ENCODE results near the gene PITPNM3.

PITPNM3 gene

GRCh38 chr17:6549384-6550036, 6.8 kb downstream of the PITPNM3 start:
- POLR2A ChIA-PET: no interaction called here
- no peak overlapping the region for H3K4me3 ChIP-seq (ENCODE audit: low read depth, low read length)
- CTCF ChIA-PET: interaction anchor here (0.9 to 4.8 kb wide), 2 partner anchors 9 to 77 kb away, joined by 3 to 24 read pairs; no protein-coding TSS in a partner anchor
- TF ChIP-seq CTCF (IDR thresholded peaks at IDR 0.05; ENCODE audit: insufficient read depth, low read length, missing control alignments): no peak
- no peak for DNase-seq (ENCODE audit: low read depth, low spot score)

- no peak for DNase-seq (ENCODE audit: low read depth, low spot score)
- CTCF ChIA-PET: interaction anchor here (4.8 kb wide), 1 partner anchor 76 kb away, joined by 24 read pairs; no protein-coding TSS in a partner anchor
- TF ChIP-seq CTCF (IDR thresholded peaks at IDR 0.05; ENCODE audit: insufficient read depth, low read length, missing control alignments): no peak
- POLR2A ChIA-PET: no interaction called here
- no peak overlapping the region for H3K4me3 ChIP-seq (ENCODE audit: low read depth, low read length)
Observed at GRCh38 chr17:6548578-6549330, 7.6 kb downstream of the PITPNM3 start.

DNA sequence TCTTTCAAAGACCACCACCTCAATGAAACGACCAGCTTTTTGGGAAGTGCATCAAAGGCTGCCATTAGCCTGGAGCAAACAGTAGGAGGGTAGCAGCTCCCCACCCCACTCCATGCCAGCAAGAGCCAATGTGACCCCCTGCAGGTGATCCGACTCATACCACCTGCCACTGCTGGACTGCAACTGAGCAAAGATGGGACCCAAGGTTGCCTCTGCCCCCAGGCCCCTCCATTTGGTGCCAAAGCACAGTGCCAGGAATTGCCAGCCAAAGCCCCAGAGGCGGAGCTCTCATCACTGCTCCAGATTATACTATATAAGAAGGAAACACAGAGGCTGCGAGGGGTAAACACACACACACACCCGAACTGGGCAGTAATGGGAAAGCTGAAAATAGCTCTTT, 8.3 kb downstream of the PITPNM3 start:
- ChIA-PET CTCF (interaction anchor here (4.8 kb wide), 1 partner anchor 76 kb away, joined by 24 read pairs; no protein-coding TSS in a partner anchor), POLR2A (no interaction called here)

GRCh38 chr17:6547336-6547735, 9.0 kb downstream of the PITPNM3 start:
- CTCF ChIA-PET: interaction anchor here (4.8 kb wide), 1 partner anchor 75 kb away, joined by 24 read pairs; no protein-coding TSS in a partner anchor

More for the DNA sequence above, 8.3 kb downstream of the PITPNM3 start:
- no peak overlapping the region for H3K4me3 ChIP-seq (ENCODE audit: low read depth, low read length)
- no peak for TF ChIP-seq CTCF (IDR thresholded peaks at IDR 0.05; ENCODE audit: insufficient read depth, low read length, missing control alignments)
- DNase-seq (ENCODE audit: low read depth, low spot score): no peak

GRCh38 chr17:6546069-6546718, 10.2 kb downstream of the PITPNM3 start:
- ChIA-PET POLR2A (interaction anchor here (0.5 to 0.7 kb wide), 2 partner anchors 17 to 579 kb away, joined by 3 to 4 read pairs; no protein-coding TSS in a partner anchor), CTCF (interaction anchor here (4.8 kb wide), 1 partner anchor 74 kb away, joined by 24 read pairs; no protein-coding TSS in a partner anchor)
- H3K4me3 ChIP-seq (ENCODE audit: low read depth, low read length): no peak overlapping the region
- no peak for TF ChIP-seq CTCF (IDR thresholded peaks at IDR 0.05; ENCODE audit: insufficient read depth, low read length, missing control alignments)
- DNase-seq (ENCODE audit: low read depth, low spot score): no peak

More at GRCh38 chr17:6547336-6547735, 9.0 kb downstream of the PITPNM3 start:
- no peak overlapping the region for H3K4me3 ChIP-seq (ENCODE audit: low read depth, low read length)
- DNase-seq (ENCODE audit: low read depth, low spot score): no peak
- POLR2A ChIA-PET: no interaction called here
- no peak for TF ChIP-seq CTCF (IDR thresholded peaks at IDR 0.05; ENCODE audit: insufficient read depth, low read length, missing control alignments)

DNA sequence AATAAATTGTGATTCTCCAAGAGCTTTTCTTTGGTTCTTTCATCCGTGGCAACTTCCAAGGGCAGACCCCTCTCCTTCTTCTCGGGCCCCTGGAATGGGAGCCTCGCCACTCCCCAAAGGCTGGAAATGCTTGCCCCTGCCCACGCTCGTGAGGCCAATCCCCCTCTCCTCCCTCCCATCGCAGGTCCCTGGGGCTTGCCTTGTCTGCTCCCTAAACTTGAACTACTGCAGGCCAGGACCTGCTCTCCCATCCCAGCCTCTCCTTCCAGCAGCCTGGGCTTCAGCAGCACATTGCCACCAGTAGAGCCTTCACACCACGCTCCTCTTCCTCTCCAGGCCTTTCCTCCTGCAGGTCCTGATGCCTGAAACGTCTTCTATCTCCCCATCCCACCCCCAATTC, 11.1 kb downstream of the PITPNM3 start:
- H3K4me3 ChIP-seq (ENCODE audit: low read depth, low read length): no peak overlapping the region
- POLR2A ChIA-PET: no interaction called here
- DNase-seq (ENCODE audit: low read depth, low spot score): no peak
- CTCF ChIA-PET: no interaction called here
- TF ChIP-seq CTCF (IDR thresholded peaks at IDR 0.05; ENCODE audit: insufficient read depth, low read length, missing control alignments): no peak
